ENCODE results near the gene SERTAD4.

DNA sequence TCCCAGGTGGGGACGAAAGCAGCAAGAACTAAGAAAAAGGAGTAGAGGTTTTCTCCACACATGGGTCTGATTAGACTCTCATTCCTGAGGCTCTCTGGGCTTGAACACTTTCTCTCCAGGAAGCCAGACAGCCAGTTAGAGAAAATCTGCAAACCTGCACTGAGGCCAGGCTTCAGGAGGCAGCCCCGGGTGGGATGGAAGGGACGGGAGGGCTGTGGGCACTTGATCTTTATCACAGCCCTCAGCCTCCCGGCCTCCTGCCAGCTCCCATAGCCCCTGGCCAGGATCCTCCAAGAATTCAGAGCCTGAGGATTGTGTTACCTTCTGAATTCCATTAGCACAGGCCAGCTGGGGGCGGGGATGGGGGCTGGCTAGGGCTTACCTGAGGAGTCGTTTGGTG is 40.1 kb downstream of the SERTAD4 start:
- TF ChIP-seq, protein P1, sequence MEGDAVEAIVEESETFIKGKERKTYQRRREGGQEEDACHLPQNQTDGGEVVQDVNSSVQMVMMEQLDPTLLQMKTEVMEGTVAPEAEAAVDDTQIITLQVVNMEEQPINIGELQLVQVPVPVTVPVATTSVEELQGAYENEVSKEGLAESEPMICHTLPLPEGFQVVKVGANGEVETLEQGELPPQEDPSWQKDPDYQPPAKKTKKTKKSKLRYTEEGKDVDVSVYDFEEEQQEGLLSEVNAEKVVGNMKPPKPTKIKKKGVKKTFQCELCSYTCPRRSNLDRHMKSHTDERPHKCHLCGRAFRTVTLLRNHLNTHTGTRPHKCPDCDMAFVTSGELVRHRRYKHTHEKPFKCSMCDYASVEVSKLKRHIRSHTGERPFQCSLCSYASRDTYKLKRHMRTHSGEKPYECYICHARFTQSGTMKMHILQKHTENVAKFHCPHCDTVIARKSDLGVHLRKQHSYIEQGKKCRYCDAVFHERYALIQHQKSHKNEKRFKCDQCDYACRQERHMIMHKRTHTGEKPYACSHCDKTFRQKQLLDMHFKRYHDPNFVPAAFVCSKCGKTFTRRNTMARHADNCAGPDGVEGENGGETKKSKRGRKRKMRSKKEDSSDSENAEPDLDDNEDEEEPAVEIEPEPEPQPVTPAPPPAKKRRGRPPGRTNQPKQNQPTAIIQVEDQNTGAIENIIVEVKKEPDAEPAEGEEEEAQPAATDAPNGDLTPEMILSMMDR (IDR thresholded peaks at IDR 0.05), result no peak
- TF ChIP-seq POLR2AphosphoS5 (IDR thresholded peaks at IDR 0.05) (no peak), EP300 (IDR thresholded peaks at IDR 0.05) (no peak), POLR2A (IDR thresholded peaks at IDR 0.05) (no peak)
